GM21825 (cell line): ENCODE measurements around the gene HOXB3.

Source experiments
- ATAC-seq: cut with Tn5 transposase; IDR thresholded peaks from one replicate; pipeline ENCODE4 v1.9.1; 2021; ENCODE audit warnings: mild to moderate bottlenecking, moderate library complexity; ENCODE audit not compliant: unreplicated experiment

The HOXB3 gene

DNA sequence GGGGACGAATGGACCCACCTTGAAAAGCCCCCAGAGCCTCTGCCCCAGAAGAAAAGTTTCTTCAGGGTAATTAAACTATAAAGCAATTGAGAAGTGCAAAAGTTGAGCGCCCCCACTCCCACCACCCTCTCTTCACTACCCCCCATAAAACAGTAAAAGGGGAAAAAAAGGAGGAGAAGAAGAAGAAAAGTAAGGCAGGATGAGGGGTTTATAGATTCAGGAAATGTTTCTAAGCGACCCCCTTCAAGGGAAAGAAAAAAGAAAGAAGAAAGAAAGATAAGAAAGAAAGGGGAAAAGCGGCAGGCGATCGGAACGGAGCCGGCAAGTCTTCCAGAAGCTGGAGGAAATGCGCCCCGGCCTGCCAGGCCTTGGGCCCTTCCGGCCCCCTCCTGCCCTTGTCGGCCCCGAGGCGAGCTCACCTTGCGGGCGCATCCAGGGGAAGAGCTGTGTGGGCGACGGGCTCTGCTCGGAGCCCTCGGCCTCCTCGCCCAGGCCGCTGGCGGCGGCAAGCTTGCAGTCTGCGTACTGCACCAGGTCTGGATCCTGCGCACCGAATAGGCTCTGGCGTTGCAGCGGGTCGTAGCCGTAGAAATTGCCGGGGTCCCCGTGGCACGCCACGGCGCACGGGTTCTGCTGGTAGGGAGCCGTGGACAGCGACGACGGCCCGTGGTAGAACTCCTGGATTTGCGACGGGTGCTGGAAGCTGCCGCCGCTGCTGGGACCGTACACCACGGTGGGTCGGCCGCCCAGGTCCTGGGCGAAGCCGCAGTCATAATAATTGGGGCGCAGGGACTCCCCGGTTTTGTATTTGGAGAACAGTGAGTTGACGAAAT lies 24.0 kb upstream of the HOXB3 start:
- no peak for ATAC-seq

DNA sequence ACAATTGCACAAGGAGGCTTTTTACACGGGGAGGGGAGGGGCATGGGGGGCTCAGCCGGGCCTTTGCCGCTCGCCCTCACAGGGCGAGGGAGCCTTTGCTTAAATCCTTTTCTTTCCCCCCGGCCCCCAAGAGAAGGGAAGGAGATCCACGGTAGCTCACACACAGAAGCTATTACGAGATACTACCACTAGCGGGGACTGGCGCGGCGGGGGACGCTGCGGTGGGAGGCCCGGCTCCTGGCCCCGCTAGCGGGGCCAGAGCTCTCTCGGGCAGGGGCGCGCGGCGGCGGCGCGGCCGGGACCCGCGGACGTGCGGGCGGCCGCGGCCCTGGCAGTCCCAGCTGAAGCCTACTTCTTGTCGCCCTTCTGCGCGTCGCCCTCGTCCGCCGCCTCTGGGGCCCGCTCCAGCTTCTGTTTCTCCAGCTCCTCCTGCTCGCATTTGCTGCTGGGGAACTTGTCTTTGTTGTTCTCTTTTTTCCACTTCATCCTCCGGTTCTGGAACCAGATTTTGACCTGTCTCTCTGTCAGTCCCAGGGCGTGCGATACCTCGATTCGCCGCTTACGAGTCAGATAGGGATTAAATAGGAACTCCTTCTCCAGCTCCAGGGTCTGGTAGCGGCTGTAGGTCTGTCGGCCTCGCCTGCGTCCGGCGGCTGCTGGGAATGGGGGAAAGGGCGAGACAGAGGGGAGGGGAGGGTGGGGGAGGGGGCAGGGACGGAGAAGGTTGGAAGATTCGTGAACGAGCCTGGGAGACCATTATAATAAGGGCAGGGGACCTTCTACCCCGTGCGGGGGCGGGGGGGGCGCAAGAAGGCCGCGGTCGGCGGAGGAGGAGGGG lies 23.0 kb upstream of the HOXB3 start:
- no peak for ATAC-seq

DNA sequence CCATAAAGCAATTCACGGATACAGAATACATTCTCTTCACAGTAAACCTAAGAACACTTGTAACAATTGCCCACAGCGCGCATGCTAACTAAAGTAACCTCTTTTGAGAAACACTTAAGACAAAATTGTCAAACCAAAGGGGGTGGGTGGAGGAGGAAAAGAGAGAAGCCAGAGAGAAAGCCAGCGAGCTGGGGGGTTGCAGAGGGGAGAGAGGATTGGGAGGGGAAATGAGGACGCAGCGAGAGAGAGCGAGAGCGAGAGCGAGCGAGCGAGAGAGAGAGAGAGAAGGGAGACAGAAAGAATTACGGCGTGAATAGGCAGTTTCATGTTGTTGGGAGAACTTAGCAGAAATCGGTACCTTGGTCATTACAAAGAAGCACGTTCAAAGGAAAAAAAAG lies 22.4 kb upstream of the HOXB3 start:
- no peak for ATAC-seq

DNA sequence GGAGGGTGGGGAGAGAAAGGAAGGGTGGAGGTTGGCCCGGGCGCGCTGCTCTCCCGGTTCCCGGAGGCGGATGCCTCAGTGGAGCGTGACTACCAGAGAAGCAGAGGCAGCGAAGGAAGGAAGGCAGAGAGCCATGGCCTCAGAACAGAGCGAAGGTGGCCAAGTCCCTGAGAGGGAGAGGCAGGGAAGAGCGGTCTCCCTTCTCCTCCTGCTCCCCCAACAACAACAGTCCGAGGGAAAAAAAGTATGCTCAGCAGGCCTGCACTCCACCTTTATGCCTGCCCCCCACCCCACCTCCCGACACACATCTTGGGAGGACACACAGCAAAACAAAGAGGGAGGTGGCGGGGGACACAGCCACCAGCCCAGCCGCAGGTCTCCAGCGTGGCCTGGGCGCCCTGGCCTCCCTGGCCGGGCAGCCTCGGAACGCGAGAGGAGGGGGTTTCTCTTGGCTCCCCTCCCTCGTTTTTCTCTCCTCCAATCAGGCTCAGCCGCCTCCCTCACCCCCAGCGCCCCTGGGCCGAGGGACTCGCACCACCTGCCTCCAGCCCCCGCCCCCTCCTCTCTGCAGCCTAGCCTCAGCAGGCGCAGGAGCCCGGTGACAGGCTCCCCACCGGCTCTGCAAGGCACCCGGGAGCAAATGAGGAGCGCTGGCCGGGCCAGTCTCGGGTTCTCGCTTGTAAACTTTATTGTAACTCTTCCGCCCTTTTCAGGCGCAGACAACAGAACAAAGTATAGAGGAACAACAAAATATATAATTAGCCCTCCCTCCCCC lies 21.8 kb upstream of the HOXB3 start:
- no peak for ATAC-seq

DNA sequence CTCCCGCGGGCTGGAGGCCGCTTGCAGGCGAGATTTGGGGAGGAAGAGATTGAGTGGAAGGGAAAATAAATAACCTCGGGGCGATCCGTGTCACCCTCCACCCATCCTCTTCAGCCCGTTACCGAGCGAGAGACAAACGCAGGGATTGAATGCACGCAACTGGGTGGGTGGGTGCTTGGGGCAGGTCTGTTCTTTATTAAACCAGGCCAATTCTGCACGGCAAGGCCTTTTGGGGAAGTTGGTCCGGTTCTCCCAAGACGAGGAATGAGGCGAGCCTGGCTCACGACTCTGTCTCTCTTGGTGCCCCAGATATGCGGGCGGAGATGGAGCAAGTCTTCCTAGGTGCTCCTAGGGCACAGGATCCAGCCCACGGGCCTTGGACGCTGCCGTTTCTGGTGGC lies 21.2 kb upstream of the HOXB3 start:
- no peak for ATAC-seq

DNA sequence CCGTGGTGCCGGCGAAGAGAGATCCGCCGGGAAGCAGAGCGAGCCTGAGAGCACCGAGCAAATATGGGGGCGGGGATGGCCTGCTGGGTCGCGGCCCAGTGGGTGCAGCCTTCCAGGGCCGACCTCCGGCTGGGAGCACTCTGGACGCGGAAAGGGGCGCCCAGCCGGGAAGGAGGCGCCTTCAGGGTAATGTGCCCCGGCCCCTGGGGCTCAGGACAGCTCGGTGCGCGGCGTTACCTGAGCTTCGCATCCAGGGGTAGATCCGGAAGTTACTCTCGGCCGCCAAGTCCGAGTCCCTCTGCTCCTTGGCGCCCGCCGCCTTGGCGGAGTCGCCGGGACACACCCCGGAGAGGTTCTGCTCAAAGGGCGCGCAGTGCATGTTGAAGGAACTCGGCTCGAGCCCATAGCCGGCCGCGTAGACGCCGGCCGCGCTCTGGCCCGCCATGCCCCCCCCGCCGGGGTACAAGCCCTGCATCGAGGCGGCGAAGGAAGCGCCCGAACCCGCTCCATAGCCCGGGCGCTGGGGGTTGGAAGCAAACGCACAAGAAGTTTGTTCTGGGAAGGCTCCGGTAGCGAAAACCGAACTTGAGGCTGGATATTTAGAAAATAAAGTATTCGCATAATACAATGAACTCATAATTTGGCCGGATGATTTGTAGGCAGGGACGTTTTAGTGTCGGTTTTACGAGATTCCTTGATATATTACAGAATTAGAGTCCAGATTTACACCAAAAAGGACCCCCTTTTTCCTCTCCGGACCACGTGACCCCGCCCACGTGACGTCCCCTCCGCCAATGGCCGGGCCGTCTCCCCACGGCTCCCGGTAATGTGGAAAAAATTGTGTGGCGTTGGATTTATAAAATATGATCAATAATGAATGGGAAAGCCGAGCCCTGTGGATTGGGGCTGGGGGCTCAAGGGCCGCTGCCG lies 20.5 kb upstream of the HOXB3 start, which contains the start of gene HOXB7:
Gene HOXB7, minus strand, starts transcription at position 736 of the 930 bp plus-strand sequence. Its CDS starts 99 bp downstream, at position 637.
- no peak for ATAC-seq

DNA sequence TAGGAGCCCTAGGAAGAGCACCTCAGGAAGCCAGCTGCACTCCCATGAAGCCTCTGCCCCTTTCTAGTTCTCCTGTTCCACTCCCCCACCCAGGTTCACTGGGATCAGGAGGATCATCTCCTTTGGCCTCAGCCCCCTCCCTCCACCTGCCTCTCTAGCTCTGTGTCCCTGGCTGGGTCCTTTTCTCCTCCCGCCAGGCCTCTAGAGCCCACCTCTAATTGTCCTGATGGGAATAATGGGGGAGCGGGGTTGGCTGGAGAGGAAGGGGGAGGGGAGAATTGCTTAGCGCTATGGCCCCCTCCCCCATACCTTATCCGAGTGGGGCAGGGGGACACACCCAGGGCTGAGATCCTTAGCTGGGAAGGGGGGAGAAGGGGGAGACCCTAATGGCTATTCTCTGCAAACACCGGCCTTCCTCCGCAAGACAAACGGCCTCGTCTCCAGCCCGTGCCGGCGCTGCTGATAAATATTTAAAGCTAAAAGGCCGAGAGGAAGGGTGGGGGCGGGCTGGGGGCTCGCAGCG lies 19.8 kb upstream of the HOXB3 start:
- no peak for ATAC-seq

DNA sequence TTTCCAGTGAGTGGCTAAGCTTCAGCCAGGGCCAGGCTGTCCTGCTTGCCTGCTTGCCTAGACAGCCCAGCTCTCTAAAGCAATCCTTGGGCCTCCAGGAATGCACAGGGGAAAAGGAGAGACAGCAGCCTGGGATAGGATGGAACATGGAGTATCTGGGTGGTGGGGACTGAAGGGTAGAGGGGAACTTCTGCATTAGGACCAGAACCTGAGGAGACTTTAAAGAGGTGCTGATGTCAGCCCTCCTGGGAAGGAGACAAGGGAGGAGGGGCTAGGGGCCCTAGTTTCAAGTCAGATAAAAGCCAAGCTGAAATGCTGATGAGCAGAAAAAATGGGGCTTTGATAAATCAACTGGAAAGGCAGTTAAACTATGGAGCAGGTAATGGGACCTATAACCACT lies 19.0 kb upstream of the HOXB3 start:
- no peak for ATAC-seq

DNA sequence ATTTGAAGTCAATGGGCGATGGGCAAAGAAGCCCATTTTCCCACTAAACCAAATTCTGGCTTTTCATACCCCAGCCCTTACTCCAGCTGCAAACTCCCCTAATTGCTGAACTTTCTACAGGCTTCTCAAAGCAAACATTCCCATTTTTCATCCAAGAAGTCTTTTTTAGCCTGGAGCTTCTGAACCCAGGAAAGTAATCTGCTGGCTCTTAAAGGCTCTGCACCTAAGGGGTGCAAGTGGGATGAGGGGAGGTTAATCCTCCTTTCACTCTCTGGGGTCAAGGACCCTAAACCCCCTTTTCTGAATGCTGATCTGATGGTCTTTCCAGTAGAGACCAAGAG lies 18.4 kb upstream of the HOXB3 start:
- no peak for ATAC-seq

DNA sequence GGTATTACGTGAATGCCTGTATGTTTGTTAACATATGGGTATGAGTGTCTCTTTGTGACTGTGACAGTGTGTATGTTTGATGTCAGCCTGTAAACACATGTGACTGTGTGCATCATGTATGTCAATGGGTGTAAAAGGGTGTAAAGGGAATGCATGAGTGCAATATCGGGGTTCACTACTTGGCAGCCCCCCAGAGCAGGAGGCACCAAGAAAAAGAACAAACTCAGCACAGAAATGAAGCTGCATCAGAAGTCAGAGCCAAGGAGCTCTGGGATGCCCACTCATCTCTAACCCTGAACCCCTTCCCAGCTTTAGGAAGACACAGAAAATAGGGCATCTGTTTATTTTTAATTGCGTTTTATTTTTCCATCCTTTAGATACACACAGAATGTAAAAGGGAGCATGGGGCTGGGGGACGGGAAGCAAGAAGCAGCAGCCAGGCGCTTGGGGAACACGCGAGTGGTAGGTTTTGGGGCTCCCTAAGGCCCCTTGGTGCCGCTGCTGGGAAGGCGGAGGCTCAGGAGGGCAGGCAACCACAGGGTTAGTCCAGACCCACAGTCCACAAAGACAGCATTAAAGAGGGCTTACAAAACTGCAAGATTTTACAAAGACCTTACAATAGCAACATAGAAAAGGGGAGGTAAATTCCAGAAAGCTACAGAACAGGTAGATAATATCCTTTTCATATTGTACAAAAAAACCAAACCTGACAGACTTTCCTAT lies 17.0 kb upstream of the HOXB3 start:
- ATAC-seq: no peak

DNA sequence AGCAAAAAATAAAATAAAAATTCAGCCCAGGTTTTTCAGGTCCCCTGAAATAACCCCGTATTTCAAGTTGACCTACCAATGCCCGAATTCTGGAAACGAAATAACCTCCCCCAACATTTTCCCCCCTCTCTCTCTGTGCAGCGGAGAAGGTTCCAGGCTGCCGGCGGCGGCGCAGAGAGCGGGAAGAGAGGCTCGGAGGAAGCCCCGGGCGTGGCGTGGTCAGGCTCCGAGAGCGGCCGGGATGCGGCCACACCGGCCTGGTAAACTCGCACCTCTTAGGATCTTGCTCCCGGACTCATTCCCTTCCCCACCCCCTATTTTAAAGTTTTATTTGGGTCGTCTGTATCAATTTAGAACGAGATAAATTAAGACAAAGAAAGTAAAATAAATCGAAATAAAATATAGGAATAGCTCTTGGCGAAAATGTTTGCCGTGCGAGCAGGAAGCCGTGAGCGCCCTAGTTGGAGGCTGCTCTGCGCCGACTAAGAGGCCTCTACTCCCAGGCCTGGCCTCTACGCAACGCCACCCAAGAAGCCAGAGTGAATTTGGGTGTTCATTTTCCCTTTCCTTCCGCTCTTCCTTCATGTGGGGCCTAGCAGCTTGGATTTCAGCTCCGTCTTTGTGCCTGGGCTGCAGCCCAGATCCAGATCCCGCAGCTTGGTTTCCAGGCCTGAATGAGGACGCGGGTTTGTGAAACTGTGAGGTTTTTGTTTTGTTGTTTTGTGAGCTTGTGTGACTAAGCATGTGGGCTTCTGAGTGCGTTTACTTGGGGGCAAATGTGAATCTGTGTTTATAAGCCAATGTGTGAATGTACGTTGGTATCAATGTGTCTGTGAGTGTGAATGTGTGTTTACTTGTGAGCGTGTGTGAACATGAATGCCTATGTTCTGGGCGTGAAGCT lies 16.2 kb upstream of the HOXB3 start:
- ATAC-seq: no peak

DNA sequence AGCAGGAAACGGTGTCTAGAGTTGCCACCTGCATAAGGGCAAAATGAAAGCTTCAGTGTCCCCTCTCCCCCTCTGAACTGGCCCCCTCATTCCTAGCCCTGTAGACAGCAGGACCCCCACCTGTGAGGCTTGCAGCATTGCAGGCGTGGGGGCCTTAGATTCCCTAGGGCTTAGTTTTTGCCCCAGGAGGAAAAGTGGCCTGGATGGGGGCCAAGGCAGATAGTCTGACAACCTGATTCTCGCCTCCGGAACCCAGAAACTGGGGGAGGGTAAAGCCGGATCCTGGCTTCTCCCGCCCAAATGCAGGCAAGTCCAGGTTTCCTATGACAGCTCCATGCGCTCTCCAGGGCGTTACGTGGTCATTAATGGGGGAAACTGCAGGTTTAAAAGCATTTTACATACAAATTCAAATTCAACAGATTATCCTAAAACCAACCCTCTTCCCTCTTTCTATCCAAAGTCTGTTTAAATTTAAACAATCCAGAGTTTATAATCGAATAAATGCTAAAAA lies 15.4 kb upstream of the HOXB3 start:
- ATAC-seq: no peak

DNA sequence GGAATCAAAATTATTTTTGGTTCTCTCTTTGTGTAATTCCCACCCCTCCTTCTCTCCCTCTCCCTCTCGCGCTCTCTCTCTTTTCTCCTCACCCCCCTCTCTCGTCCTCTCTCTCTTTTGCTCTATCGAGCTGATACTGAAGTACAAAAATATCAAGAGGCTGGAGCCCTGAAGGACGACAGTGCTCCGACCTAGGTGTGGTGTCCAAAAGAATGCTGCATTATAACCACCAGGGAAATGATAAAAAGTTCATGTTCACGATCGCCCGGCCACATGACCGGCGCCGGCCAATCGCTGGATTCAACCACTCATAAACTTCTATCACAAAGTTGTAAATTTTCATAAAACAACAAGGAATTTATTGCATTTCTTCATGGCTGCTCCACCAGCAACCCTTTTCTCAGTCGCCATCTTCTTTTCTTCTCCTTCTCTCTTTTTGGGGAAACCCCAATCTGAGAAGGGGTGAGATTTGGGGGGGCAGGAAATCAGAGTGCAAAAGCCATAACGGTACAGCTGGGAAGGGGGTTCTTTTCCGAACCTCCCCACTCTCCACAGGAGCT lies 14.8 kb upstream of the HOXB3 start, which contains the start of gene HOXB6:
Gene HOXB6, minus strand, starts transcription at position 217 of the 560 bp plus-strand sequence. CDS start 6,836 bp downstream, outside the sequence.
- ATAC-seq: no peak

DNA sequence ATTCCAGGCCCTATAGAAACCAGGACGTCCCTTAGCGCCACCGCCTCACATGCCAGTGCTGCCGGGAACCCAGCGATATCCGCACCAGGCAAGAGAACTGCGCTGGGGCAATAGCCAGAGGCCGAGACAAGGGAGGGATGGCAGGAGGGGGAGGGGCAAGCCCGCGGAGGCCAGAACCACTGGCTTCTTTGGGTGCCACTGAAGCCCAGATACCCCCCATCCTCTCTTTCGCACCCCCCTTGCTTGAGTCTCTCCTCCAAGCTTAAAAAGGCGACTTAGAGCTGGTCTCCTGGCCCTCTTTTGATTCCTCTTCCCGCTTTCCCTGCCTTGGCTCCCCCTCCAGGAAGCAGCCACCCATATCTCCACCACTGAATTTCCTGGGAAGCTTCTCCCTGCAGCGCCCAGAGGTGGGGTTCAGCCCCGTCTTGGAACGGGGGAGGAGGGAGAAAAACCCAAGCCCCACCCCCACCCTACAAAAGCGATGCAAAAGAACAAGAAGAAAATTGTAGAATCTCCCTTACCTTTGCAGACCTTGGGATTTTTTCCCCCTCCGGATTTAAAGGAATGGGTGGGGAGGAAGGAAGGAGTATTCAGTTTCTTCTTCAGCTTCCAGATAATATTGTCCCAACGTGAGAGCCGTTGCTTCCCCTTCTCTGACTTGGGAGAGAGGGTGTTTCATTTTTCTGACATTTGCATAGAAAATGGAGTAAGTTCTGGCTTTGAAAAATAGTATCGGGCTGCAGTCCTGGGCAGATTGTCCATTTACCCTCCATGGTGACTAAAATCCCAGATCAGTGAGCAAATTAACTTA lies 14.1 kb upstream of the HOXB3 start:
- no peak for ATAC-seq

DNA sequence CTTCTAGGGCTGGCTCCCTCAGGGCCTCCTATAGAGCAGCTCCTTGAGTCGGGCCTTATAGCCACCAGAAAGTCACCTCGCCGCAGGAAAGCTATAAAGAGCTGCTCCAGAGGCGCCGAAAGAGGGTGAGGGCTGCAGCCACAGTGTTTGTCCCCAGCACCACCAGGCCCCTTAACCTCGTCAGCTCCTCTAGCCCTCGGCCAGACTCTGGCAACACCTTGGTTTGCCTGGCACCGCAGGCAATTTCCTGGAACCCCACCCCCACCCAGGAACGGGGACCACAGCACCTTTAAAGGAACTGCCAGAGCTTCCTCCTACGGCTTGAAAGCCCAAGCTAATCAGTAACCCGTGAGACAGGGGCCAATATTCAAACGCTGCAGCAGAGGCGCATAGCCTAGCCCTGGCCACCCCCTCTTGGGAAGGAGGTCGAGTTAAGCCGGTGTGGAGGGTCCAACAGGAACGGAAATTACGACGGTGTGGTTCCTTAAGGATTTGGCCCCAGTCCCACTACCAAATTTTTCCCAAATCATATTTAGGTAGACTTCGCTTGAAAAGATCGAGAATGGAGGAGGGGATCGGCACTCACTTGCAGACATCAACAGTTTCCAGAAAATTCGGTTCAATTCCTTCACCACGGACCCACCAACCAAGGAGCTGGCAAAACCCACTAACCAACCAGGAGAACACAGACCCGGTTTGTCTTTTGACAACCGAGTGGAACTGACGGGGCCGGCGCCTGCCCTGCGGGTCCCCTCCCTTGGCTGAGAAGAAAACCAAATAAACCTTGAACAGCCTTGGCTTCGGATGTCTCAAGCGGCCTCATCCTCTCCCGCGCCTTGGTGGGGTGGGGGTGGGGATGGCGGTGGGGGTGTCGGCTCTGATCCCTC lies 11.7 kb upstream of the HOXB3 start:
- ATAC-seq: no peak

DNA sequence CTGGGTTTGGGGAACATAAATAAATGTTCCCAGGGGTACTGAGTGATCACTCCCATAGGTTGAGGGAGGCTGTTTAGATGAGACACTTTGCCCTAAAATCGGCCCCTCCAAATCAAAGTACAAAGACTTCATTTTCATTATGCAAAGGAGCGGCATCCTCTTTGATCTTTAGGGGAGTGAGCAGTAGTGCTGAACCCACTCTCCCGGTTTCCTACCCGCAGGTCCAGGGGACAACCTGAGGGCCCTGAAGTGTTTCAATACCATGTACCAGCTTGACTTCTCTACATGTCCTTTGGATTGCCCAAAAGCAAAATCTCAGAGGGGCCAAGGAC lies 11.1 kb upstream of the HOXB3 start:
- ATAC-seq: no peak
